ENCODE data around the gene PDZD4. TPM values are rescaled to one million over a fixed set of nuclear protein-coding genes. Genes with fewer than 3 reads are reported as not detected.

PDZD4 gene
- polyA plus RNA-seq, 3 donors = 0.11 TPM; not detected in 2

- peaks cover 5 to 39% (median 7%) of the 10 kb centered on the region in 3 donors for H3K27me3 Mint-ChIP-seq (ENCODE audit: low read depth in 3 of 3)
- TF ChIP-seq CTCF (IDR thresholded peaks at IDR 0.05) = no peak
- H3K4me2 ChIP-seq (replicated peaks; ENCODE audit: extremely low read depth, low read length, poor library complexity, severe bottlenecking) = no peak overlapping the region
- peaks cover 0 to 10% (median 0%) of the 10 kb centered on the region in 7 donors for H3K9me3 Mint-ChIP-seq
- H3K27ac Mint-ChIP-seq = no peak overlapping the region
- no peaks in the 10 kb centered on the region for H3K4me1 ChIP-seq (ENCODE audit: control insufficient read depth in 1 of 2, insufficient read depth in 2 of 2, low read length in 2 of 2)
- H3K79me2 ChIP-seq (ENCODE audit: insufficient read depth, low read length) = no peaks in the 10 kb centered on the region
- no peak for DNase-seq
- intact Hi-C loops (cut with micrococcal nuclease) = no loop called here
- no peaks in the 10 kb centered on the region for H3K27me3 ChIP-seq (ENCODE audit: control insufficient read depth in 2 of 2, insufficient read depth in 2 of 2, low read length in 2 of 2)
- no peaks in the 10 kb centered on the region for H3K36me3 Mint-ChIP-seq
- no peaks in the 10 kb centered on the region for H3K9me3 ChIP-seq (replicated peaks in 1 of 2; ENCODE audit: control insufficient read depth in 1 of 2, insufficient read depth in 1 of 2, low read length in 2 of 2)
- no peak overlapping the region for H3K9ac ChIP-seq (ENCODE audit: insufficient read depth, low read length, poor library complexity, severe bottlenecking)
- no peak overlapping the region for H2AFZ ChIP-seq (ENCODE audit: insufficient read depth, low read depth, low read length, poor library complexity, severe bottlenecking)
- no peak overlapping the region for H3K4me3 ChIP-seq (replicated peaks in 1 of 3; ENCODE audit: low read depth in 2 of 3, low read length in 3 of 3)
- WGBS (ENCODE audit: insufficient coverage) = 97% methylated on average over 5 of the region's 30 CpGs
- no peaks in the 10 kb centered on the region for H3K36me3 ChIP-seq (replicated peaks in 1 of 2; ENCODE audit: control insufficient read depth in 1 of 2, insufficient read depth in 2 of 2, low read length in 2 of 2)
- H3K4me1 Mint-ChIP-seq = no peaks in the 10 kb centered on the region
- H3K27ac ChIP-seq (ENCODE audit: low read depth in 1 of 2, low read length in 2 of 2) = no peak overlapping the region
- H3K4me3 Mint-ChIP-seq = no peak overlapping the region
- H4K20me1 ChIP-seq (ENCODE audit: insufficient read depth, low read length) = no peaks in the 10 kb centered on the region
These were observed 34.4 kb upstream of the PDZD4 start for GRCh38 chrX:153864561-153865320.

- H3K9ac ChIP-seq (ENCODE audit: insufficient read depth, low read length, poor library complexity, severe bottlenecking) = no peak overlapping the region
These were observed 33.8 kb upstream of the PDZD4 start for GRCh38 chrX:153864101-153864500.

More at GRCh38 chrX:153864101-153864500, 33.8 kb upstream of the PDZD4 start:
- no peak overlapping the region for H3K27ac ChIP-seq (ENCODE audit: low read depth in 1 of 2, low read length in 2 of 2)
- DNase-seq = no peak
- H3K79me2 ChIP-seq (ENCODE audit: insufficient read depth, low read length) = no peaks in the 10 kb centered on the region
- no peak overlapping the region for H3K4me3 ChIP-seq (replicated peaks in 1 of 3; ENCODE audit: low read depth in 2 of 3, low read length in 3 of 3)
- H3K36me3 ChIP-seq (replicated peaks in 1 of 2; ENCODE audit: control insufficient read depth in 1 of 2, insufficient read depth in 2 of 2, low read length in 2 of 2) = no peaks in the 10 kb centered on the region
- H3K4me2 ChIP-seq (replicated peaks; ENCODE audit: extremely low read depth, low read length, poor library complexity, severe bottlenecking) = no peak overlapping the region
- H3K36me3 Mint-ChIP-seq = no peaks in the 10 kb centered on the region
- 93% methylated on average over 3 of the region's 10 CpGs for WGBS (ENCODE audit: insufficient coverage)
- no peaks in the 10 kb centered on the region for H3K4me1 ChIP-seq (ENCODE audit: control insufficient read depth in 1 of 2, insufficient read depth in 2 of 2, low read length in 2 of 2)
- no peak overlapping the region for H3K4me3 Mint-ChIP-seq
- no peaks in the 10 kb centered on the region for H4K20me1 ChIP-seq (ENCODE audit: insufficient read depth, low read length)
- no peak for TF ChIP-seq CTCF (IDR thresholded peaks at IDR 0.05)
- peaks cover 6 to 43% (median 7%) of the 10 kb centered on the region in 3 donors for H3K27me3 Mint-ChIP-seq (ENCODE audit: low read depth in 3 of 3)
- H3K4me1 Mint-ChIP-seq = no peaks in the 10 kb centered on the region
- H2AFZ ChIP-seq (ENCODE audit: insufficient read depth, low read depth, low read length, poor library complexity, severe bottlenecking) = no peak overlapping the region
- H3K9me3 ChIP-seq (replicated peaks in 1 of 2; ENCODE audit: control insufficient read depth in 1 of 2, insufficient read depth in 1 of 2, low read length in 2 of 2) = no peaks in the 10 kb centered on the region
- intact Hi-C loops (cut with micrococcal nuclease) = no loop called here
- no peak overlapping the region for H3K27ac Mint-ChIP-seq
- peaks cover 0 to 10% (median 0%) of the 10 kb centered on the region in 7 donors for H3K9me3 Mint-ChIP-seq
- no peaks in the 10 kb centered on the region for H3K27me3 ChIP-seq (ENCODE audit: control insufficient read depth in 2 of 2, insufficient read depth in 2 of 2, low read length in 2 of 2)
